TTC549 (cell line): Measurements from ENCODE around the gene TNS3.

Source experiments
- FAIRE-seq: peaks from 2 replicates; lab custom pipeline; 2012; peaks lifted over from hg19 to GRCh38; lab: Jason Lieb, UNC

The TNS3 gene

GRCh38 chr7:47323904-47324303 is 258.0 kb downstream of the TNS3 start:
- FAIRE-seq = no peak

DNA sequence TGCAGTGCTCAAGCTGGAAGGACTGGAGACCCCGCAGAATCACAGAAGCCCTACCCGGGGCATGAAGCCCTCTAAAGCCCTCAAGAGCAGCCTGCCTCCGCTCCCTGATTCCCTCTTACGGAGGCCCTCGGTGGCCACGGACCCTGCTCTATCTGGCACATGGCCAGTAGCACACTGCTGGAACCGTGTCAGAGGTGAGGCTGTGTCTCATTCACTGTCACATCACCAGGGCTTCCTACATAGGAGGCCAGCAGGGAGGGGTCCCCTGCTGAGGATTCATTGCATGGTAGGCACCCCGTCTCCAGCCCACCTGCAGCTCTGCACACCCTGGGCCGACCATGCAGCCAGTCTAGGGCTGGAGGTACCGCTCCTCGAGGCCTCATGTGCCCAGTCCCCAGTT is 259.2 kb downstream of the TNS3 start:
- no peak for FAIRE-seq

GRCh38 chr7:47320296-47320695 is 261.6 kb downstream of the TNS3 start:
- no peak for FAIRE-seq

GRCh38 chr7:47318395-47319182 is 263.3 kb downstream of the TNS3 start:
- FAIRE-seq = no peak

GRCh38 chr7:47317487-47317886 is 264.4 kb downstream of the TNS3 start:
- no peak for FAIRE-seq

GRCh38 chr7:47314728-47315607 is 266.9 kb downstream of the TNS3 start:
- FAIRE-seq = no peak

- FAIRE-seq = no peak
These were observed 267.7 kb downstream of the TNS3 start for GRCh38 chr7:47314248-47314647.

GRCh38 chr7:47313564-47313963 is 268.3 kb downstream of the TNS3 start:
- FAIRE-seq = no peak

- FAIRE-seq = no peak
These were observed 270.0 kb downstream of the TNS3 start for GRCh38 chr7:47311891-47312290.

DNA sequence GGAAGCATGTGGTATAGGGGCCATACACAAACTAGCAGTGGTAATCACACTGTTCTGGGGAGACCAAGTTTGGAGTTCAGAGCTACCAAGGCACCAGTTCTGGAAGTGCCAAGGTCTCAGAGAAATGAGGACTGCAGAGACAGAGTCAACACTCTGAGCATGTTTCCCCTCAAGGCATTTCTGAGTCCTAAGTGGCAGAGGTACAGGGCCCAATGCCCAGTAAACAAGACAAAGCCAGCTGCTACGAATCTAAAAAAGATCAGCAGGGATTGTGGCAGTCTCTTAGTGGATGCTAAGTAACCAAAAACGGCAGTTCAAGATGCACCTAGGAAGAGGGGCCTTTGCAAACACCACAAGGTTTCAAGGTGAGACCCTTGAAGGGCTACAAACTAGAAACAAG is 271.9 kb downstream of the TNS3 start:
- no peak for FAIRE-seq

DNA sequence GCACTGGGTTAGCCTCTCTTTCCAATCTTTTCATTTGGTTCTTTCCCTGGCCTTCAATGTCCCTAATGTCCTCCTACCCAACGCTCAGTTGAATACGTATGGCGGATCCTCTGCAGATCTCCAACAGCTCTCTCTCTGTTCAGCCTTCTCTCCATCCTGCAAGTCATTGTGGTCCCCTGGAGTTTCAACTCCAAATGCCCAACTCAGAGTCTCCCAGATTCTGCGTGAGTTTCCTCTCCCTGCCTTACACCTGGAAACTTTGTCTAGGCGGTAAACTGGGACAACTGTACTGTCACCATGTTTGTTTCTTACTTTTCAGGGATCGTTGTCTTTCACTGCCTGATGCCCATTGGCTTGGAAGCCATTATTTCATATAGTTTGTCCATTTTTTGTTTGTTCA is 273.1 kb downstream of the TNS3 start:
- FAIRE-seq = no peak

DNA sequence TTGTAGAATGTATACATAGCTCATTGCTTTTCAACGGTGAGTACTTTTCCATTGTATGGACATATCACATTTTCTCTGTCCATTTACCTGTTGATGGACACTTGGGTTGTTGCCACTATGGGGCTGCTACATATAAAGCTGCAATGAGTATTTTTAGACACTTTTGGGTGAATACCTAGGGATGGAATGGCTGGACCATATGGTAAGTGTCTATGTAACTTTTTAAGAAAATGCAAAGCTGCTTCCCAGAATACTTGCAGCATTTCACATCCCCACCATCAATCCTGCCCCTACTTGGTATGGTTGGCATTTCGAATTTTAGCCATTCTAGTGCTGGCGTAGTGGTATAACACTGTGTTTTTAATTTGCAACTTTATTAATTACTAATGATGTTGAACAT is 274.6 kb downstream of the TNS3 start:
- no peak for FAIRE-seq

- no peak for FAIRE-seq
These were observed 276.9 kb downstream of the TNS3 start for GRCh38 chr7:47304727-47305719.

DNA sequence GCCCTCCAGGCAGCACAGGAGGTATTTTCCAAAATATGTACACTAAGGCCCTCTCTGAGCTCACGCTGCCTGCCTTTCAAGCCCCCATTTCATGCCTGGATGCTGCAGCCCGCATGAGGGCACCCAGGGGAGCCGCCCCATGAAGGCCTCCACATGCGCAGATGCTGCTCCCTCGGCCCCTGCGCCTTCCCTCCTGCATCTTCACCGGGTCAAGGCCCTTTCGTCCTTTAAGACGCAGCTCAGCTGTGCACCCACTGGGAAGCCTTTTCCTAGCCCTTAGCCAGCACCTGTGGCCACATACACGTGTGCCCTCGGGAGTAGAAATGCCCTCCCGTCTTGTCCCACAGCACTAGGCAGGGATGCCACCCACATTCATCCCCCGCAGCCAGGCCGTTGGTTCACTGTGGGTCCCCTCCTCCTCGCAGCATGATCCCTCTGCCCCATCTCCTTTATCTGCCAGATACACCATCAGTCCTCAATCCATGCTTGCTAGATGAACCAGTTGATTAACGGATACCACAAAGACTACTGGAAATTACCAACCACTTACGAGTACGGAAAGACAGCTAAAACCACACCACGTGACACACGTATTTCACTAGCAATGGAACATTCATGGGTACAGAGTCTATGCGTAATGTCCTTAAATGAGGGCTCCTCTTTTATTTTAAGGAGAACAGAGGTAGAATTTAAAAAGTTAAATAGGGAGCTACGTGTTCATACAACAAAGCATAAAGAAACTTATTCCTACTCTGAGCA is 278.0 kb downstream of the TNS3 start:
- no peak for FAIRE-seq

DNA sequence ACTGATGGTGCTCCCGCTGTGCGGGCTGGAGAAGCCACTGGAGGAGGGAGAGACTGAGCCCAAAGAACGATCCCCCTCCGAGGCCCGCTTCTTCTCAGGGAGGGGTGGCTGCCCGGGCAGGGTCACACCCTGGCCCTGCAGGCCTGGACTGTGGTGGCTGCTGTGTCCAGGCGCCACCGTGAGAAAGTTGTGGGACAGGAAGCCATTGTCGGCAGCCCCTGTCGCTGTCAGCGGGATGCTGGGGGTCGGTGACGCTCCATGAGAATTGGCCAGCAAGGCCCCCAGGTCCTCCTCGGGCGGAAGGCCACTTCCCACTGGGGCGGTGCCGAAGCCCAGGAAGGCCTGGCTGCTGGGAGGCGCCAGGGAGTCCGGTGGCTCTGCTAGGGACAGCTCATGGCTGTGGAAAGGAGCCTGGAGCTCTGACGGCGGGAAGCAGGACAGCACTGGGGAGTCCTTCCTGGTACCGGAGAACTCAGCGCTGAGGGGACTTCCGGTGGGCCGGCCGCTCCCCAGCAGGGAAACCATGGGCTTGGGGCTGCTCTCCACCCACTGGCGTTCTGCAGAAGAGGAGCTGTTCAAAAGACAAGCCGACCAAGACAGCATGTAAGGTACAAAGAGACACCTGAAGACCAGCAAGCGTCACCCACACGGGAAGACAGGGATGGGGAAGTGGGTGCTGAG is 278.8 kb downstream of the TNS3 start:
- no peak for FAIRE-seq

GRCh38 chr7:47302560-47302959 is 279.4 kb downstream of the TNS3 start:
- FAIRE-seq = no peak

- FAIRE-seq = no peak
These were observed 280.1 kb downstream of the TNS3 start for GRCh38 chr7:47301657-47302295.

DNA sequence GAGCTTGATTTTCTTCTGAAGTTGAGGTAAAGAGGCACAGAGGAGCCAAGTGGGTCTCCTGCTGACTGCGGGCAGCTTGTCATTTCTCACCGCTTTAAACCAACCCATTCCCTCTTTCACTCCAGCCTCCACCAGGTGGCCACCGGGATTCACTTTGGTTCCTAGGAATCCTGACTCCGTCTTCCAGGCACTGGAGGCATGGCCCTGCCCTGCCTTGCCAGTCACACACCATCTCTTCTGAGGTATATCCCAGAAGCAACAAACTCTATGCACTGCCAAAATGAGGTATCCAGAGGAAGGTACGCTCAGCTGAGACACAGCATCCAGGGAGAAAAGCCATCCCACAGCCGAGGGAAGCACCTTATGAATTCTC is 280.8 kb downstream of the TNS3 start:
- no peak for FAIRE-seq

- FAIRE-seq = no peak
These were observed 281.3 kb downstream of the TNS3 start for GRCh38 chr7:47300472-47301104.

- FAIRE-seq = no peak
These were observed 282.4 kb downstream of the TNS3 start for GRCh38 chr7:47299496-47299895.
